K562 (cell line): Measurements from ENCODE around the gene ERN1. TPM values are rescaled to one million over a fixed set of nuclear protein-coding genes. Genes with fewer than 3 reads are reported as not detected.

Source experiments
- ATAC-seq: fragments of 200-7000 bp; cut with Tn5 transposase; 3 replicates; pipeline ENCODE4 v1.9.1; 2020; ENCODE audit warnings: moderate library complexity
- BruUV-seq: library from RNA; stranded (reverse); fragments of 400-500 nt; replicated peaks from 2 replicates; lab custom pipeline; 2021; lab: Mats Ljungman, UMichigan
- CTCF ChIA-PET: fragments of 300-600 bp; formaldehyde crosslinking; extraction: SDS; loops from one replicate; lab custom pipeline; 2021; ENCODE audit warnings: low intra/inter-chr PET ratio; lab: Yijun Ruan, JAX
- POLR2A ChIA-PET: fragments of 300-600, 350-650 bp; sonication (Branson Sonifier 250); formaldehyde crosslinking; extraction: SDS; loops from one replicate; lab custom pipeline; 2021; ENCODE audit warnings: antibody characterized with exemption, inconsistent platforms; lab: Yijun Ruan, JAX
- DNase-seq, 4 experiments: peaks; one replicate each; pipeline versions ENCODE4 v3.0.0 to v3.0.0-alpha.2; 2011 to 2018; ENCODE audit warnings: low spot score in 3 of 4, mixed read lengths in 3 of 4; ENCODE audit errors: extremely low read depth in 1 of 4
- FAIRE-seq: peaks from 2 replicates; lab custom pipeline; 2011; peaks lifted over from hg19 to GRCh38; lab: Jason Lieb, UNC
- H2AFZ ChIP-seq: 2 replicates; pipeline ENCODE4 v1.6.0; 2011; ENCODE audit warnings: low read depth, low read length, control low read depth, inconsistent platforms
- H3K27ac ChIP-seq: fragments of 200-600 bp; 3 replicates; pipeline ENCODE4 v1.8.0; 2011; ENCODE audit warnings: low read depth, mild to moderate bottlenecking, control low read depth, inconsistent platforms, low read length, moderate library complexity, mixed read lengths; ENCODE audit errors: extremely low read depth
- H3K27me3 ChIP-seq, 2 experiments: fragments of 300-600 bp in 1 of 2; 2 replicates in 1 of 2; 3 replicates in 1 of 2; pipeline versions ENCODE4 v1.6.0 to v1.8.0; 2011; ENCODE audit warnings: inconsistent platforms in 2 of 2, low read length in 2 of 2, mild to moderate bottlenecking in 1 of 2, mixed read lengths in 1 of 2, moderate library complexity in 1 of 2; ENCODE audit not compliant: control insufficient read depth in 2 of 2, insufficient read depth in 2 of 2
- H3K36me3 ChIP-seq: fragments of 300-600 bp; 3 replicates; pipeline ENCODE4 v1.8.0; 2011; ENCODE audit warnings: mild to moderate bottlenecking, low read length, inconsistent platforms; ENCODE audit not compliant: control insufficient read depth, insufficient read depth
- H3K4me1 ChIP-seq, 2 experiments: fragments of 200-600 bp in 1 of 2; replicated peaks in 1 of 2; 2 replicates in 1 of 2; 3 replicates in 1 of 2; pipeline versions ENCODE4 v1.5.1 to v1.8.0; 2011; ENCODE audit warnings: inconsistent platforms in 2 of 2, low read length in 2 of 2, mild to moderate bottlenecking in 1 of 2, mixed read lengths in 1 of 2, moderate library complexity in 1 of 2; ENCODE audit not compliant: control insufficient read depth in 2 of 2, insufficient read depth in 2 of 2
- H3K4me2 ChIP-seq: 2 replicates; pipeline ENCODE4 v1.6.1; 2011; ENCODE audit warnings: low read length, control low read depth, inconsistent platforms, mixed read lengths; ENCODE audit not compliant: insufficient read depth
- H3K4me3 ChIP-seq: fragments of 200-600 bp; sonication (generic), shearing (Covaris generic); 2 replicates; pipeline ENCODE4 v1.5.1; 2016; ENCODE audit warnings: control low read depth, inconsistent platforms
- H3K79me2 ChIP-seq: fragments of 200-600 bp; 3 replicates; pipeline ENCODE4 v1.8.0; 2011; ENCODE audit warnings: low read length, inconsistent platforms; ENCODE audit not compliant: control insufficient read depth, insufficient read depth
- H3K9ac ChIP-seq, 2 experiments: 2 replicates each; pipeline versions ENCODE4 v1.6.0 to v1.6.1; 2011; ENCODE audit warnings: low read depth in 2 of 2, low read length in 2 of 2, control low read depth in 1 of 2, inconsistent platforms in 1 of 2, mild to moderate bottlenecking in 1 of 2, mixed read lengths in 1 of 2; ENCODE audit not compliant: insufficient read depth in 1 of 2
- H3K9me1 ChIP-seq: one replicate; pipeline ENCODE4 v1.6.0; 2011; ENCODE audit warnings: inconsistent platforms, mild to moderate bottlenecking, low read length, moderate library complexity; ENCODE audit not compliant: control insufficient read depth, insufficient read depth
- H3K9me3 ChIP-seq: replicated peaks from 2 replicates; pipeline ENCODE4 v1.5.1; 2011; ENCODE audit warnings: low read depth, low read length, inconsistent platforms; ENCODE audit not compliant: control insufficient read depth, insufficient read depth
- H4K20me1 ChIP-seq: replicated peaks from 2 replicates; pipeline ENCODE4 v1.6.1; 2011; ENCODE audit warnings: low read length, inconsistent platforms, mixed read lengths; ENCODE audit not compliant: control insufficient read depth, insufficient read depth
- ARID4B ChIP-seq: sonication (generic); formaldehyde crosslinking; IDR thresholded peaks from 2 replicates; pipeline ENCODE4 v1.8.0; 2022; ENCODE audit warnings: mild to moderate bottlenecking, missing genetic modification reagents
- CBX1 ChIP-seq: sonication (generic); IDR thresholded peaks from 2 replicates; pipeline ENCODE4 v1.6.1; 2016; ENCODE audit warnings: antibody characterized with exemption, low read depth, mild to moderate bottlenecking
- GTF2F1 ChIP-seq: IDR thresholded peaks from 2 replicates; pipeline ENCODE4 v1.6.1; 2011; ENCODE audit warnings: low read depth, low read length, improper control_type of control experiment
- HMGN3 ChIP-seq: IDR thresholded peaks from 2 replicates; pipeline ENCODE4 v1.6.1; 2011; ENCODE audit warnings: borderline replicate concordance, low read depth, mild to moderate bottlenecking, mixed read lengths, low read length; ENCODE audit not compliant: insufficient read length; ENCODE audit errors: extremely low read depth
- LEF1 ChIP-seq: fragments of 450-650 bp; IDR thresholded peaks from 2 replicates; pipeline ENCODE4 v1.6.1; 2016; ENCODE audit warnings: mild to moderate bottlenecking
- MCM7 ChIP-seq, 2 experiments: fragments of 450-650 bp; IDR thresholded peaks; 2 replicates each; pipeline ENCODE4 v1.6.1; 2016 to 2018
- NBN ChIP-seq: fragments of 450-650 bp; IDR thresholded peaks from 2 replicates; pipeline ENCODE4 v1.6.1; 2016; ENCODE audit warnings: low read depth, mild to moderate bottlenecking
- PATZ1 ChIP-seq: fragments of 250-450 bp; sonication (Bioruptor Pico); IDR thresholded peaks from 2 replicates; pipeline ENCODE4 v1.5.0; 2020; ENCODE audit warnings: mild to moderate bottlenecking, borderline replicate concordance
- PHF21A ChIP-seq: fragments of 450-650 bp; IDR thresholded peaks from 2 replicates; pipeline ENCODE4 v1.6.1; 2017; ENCODE audit warnings: low read depth, borderline replicate concordance
- SMAD2 ChIP-seq: fragments of 150-350 bp; IDR thresholded peaks from 2 replicates; pipeline ENCODE4 v1.6.1; 2014; ENCODE audit warnings: low read depth, mild to moderate bottlenecking, low read length
- SP1 ChIP-seq: sonication (generic); formaldehyde crosslinking; IDR thresholded peaks from 2 replicates; pipeline ENCODE4 v1.8.1; 2022; ENCODE audit warnings: mild to moderate bottlenecking, missing genetic modification reagents
- TCF3 ChIP-seq: sonication (generic); formaldehyde crosslinking; IDR thresholded peaks from 2 replicates; pipeline ENCODE4 v1.4.0; 2020; ENCODE audit warnings: mild to moderate bottlenecking, missing genetic modification reagents
- TGIF2 ChIP-seq: sonication (generic); formaldehyde crosslinking; IDR thresholded peaks from 2 replicates; pipeline ENCODE4 v1.8.1; 2022; ENCODE audit warnings: mild to moderate bottlenecking, missing genetic modification reagents, moderate library complexity
- ZNF217 ChIP-seq: sonication (generic); formaldehyde crosslinking; IDR thresholded peaks from 2 replicates; pipeline ENCODE4 v1.8.0; 2022; ENCODE audit warnings: mild to moderate bottlenecking, missing genetic modification reagents
- WGBS: fragments of 100-300 bp; shearing (Covaris generic); methylation state at CpG from one replicate; pipeline ENCODE4 v1.1.6; 2016; ENCODE audit warnings: low coverage, mixed read lengths; ENCODE audit not compliant: insufficient coverage; ENCODE audit errors: missing lambda C conversion rate; 5-methylcytosine and 5-hydroxymethylcytosine counted together
- in situ Hi-C: fragments of 300-500 bp; cut with MboI; formaldehyde crosslinking; loops from 4 replicates; pipeline ENCODE4 v1.15.0; 2018; ENCODE audit warnings: inconsistent platforms, mixed read lengths
- intact Hi-C: fragments of 100-400 bp; cut with micrococcal nuclease; formaldehyde crosslinking; loops from 2 replicates; pipeline ENCODE4 v1.14.2; 2022
- polyA plus RNA-seq, 8 experiments: library from polyadenylated mRNA; depleted of rRNA in 4 of 8; stranded (reverse) in 5 of 8; unstranded in 3 of 8; fragments of >200 nt; fragmentation: Nextera tagmentation in 2 of 8; fragmentation: Illumina TruSeq in 1 of 8; extraction: Ambion mirVana in 2 of 8; extraction: Trizol in 1 of 8; gene quantifications; 2 replicates each; pipeline versions ENCODE4 v1.2.1 to v1.2.3, GENCODE V29; 2011 to 2014; ENCODE audit warnings: inconsistent platforms in 1 of 8, missing spikeins in 1 of 8
- total RNA-seq, 7 experiments: library from RNA; depleted of rRNA in 6 of 7; stranded (reverse); fragments of >200 nt in 6 of 7; fragmentation: Illumina TruSeq in 2 of 7; extraction: Trizol in 2 of 7; gene quantifications; 2 replicates each; pipeline versions ENCODE4 v1.2.1 to v1.2.3, GENCODE V29; 2011 to 2021; ENCODE audit warnings: low replicate concordance in 1 of 7
- TF ChIP-seq, protein P1 (sequence below): sonication (generic); formaldehyde crosslinking; IDR thresholded peaks from 2 replicates; pipeline ENCODE4 v1.8.1; 2023; ENCODE audit warnings: mild to moderate bottlenecking, missing genetic modification reagents

The ERN1 gene
- total and polyA plus RNA-seq, 9 of the 15 experiments (the other 6 are each of a cell fraction or from before 2014, with no cell fraction given) = 2.1 to 22.5 (median 7.3) TPM

DNA sequence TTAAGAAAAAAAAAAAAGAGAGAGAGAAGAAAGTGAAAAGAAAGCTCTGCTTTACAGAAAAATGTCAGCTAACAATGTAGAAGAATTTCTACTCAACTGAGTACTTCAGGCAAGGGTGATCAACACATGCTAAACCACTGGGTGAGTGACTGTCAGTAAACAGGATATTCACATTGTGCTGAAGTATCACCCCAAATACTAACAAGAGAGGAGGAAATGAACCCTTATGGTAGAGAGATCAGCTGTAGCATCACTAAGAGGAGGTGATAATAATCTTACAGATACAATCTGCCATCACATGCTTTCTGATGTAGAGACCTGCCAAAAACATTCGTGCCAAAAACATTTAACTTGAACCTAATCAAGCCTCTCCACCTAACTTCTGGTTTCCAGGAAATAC is 78.8 kb downstream of the ERN1 start (continued):
- TF ChIP-seq ARID4B (CRISPR knock-in tag) = no peak
- TF ChIP-seq, all 486 proteins: peak for 0

DNA sequence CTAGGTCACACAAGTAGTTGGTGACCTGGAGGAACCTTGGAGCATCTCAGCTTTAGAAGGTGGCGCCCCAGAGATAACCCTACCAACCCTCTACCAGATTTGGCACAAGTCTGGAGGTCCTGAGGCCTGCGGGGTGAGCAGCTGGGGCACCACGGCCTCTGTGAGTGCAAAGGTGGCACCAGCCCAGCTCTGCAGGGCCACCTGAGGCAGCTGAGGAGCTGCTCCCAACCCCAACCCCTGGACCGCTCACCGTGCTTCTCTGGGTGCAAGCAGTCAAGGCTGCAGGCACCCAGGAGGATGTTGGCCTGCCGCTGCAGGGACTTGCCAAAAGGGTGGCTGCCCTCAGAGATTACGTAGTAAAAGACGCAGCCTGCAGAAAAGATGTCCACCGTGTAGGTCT is 81.1 kb downstream of the ERN1 start:
- in situ Hi-C loops = no loop called here

More for the DNA sequence above, 81.1 kb downstream of the ERN1 start:
- H3K36me3 ChIP-seq = peaks cover 67% of the 10 kb centered on the region; the same call in 2 of the 3 replicates
- intact Hi-C loops = no loop called here
- DNase-seq (no peak), ATAC-seq (no peak), FAIRE-seq (no peak)
- H3K4me2 ChIP-seq = no peak overlapping the region
- no peak overlapping the region for H3K9ac ChIP-seq
- no peaks in the 10 kb centered on the region; a peak in 1 of 5 replicates for H3K4me1 ChIP-seq
- H3K9me3 ChIP-seq = no peaks in the 10 kb centered on the region
- CTCF ChIA-PET = no interaction called here
- no peak for TF ChIP-seq NBN
- TF ChIP-seq HMGN3 = no peak
- TF ChIP-seq, protein P1, sequence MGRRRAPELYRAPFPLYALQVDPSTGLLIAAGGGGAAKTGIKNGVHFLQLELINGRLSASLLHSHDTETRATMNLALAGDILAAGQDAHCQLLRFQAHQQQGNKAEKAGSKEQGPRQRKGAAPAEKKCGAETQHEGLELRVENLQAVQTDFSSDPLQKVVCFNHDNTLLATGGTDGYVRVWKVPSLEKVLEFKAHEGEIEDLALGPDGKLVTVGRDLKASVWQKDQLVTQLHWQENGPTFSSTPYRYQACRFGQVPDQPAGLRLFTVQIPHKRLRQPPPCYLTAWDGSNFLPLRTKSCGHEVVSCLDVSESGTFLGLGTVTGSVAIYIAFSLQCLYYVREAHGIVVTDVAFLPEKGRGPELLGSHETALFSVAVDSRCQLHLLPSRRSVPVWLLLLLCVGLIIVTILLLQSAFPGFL (CRISPR knock-in tag) = no peak
- no peak for TF ChIP-seq GTF2F1
- no peak for TF ChIP-seq ZNF217
- TF ChIP-seq MCM7 (IDR thresholded peaks at IDR 0.05) = no peak
- TF ChIP-seq PHF21A = no peak
- TF ChIP-seq TCF3 (CRISPR knock-in tag) = no peak
- no peak for TF ChIP-seq TGIF2
- no peak for TF ChIP-seq LEF1
- no peak for TF ChIP-seq CBX1
- TF ChIP-seq PATZ1 (CRISPR knock-in tag) = no peak
- TF ChIP-seq SP1 (CRISPR knock-in tag) = no peak
- no peak for TF ChIP-seq SMAD2
- BruUV-seq = no TSS peak
- H3K79me2 ChIP-seq = no peaks in the 10 kb centered on the region
- WGBS = 71% methylated on average over 9 of the region's 9 CpGs
- no peaks in the 10 kb centered on the region for H3K27me3 ChIP-seq
- H4K20me1 ChIP-seq = no peaks in the 10 kb centered on the region
- no peak overlapping the region for H3K27ac ChIP-seq
- H3K9me1 ChIP-seq = no peaks in the 10 kb centered on the region
- POLR2A ChIA-PET = interaction anchor here (0.6 kb wide), 1 partner anchor 25 kb away, joined by 3 read pairs; no protein-coding TSS in a partner anchor
- no peak overlapping the region for H2AFZ ChIP-seq
- no peak overlapping the region for H3K4me3 ChIP-seq
